Panc1 (cell line): ENCODE measurements around the gene TOP2A. TPM values are rescaled to one million over a fixed set of nuclear protein-coding genes. Genes with fewer than 3 reads are reported as not detected.

Experiments
- ATAC-seq: fragments of 200-7000 bp; cut with Tn5 transposase; 2 replicates; pipeline ENCODE4 v1.9.1; 2020; ENCODE audit warnings: mild to moderate bottlenecking, moderate library complexity
- BruUV-seq: library from RNA; stranded (reverse); fragments of 400-500 nt; replicated peaks from 2 replicates; lab custom pipeline; 2021; lab: Mats Ljungman, UMichigan
- CTCF ChIA-PET: fragments of 300-600 bp; sonication (Branson Sonifier 250); formaldehyde crosslinking; loops from one replicate; lab custom pipeline; 2022; ENCODE audit warnings: antibody characterized with exemption; lab: Charles Lee
- POLR2A ChIA-PET: fragments of 300-600 bp; sonication (Branson Sonifier 250); formaldehyde crosslinking; loops from one replicate; lab custom pipeline; 2022; ENCODE audit warnings: antibody characterized with exemption; lab: Charles Lee
- DNase-seq: peaks from one replicate; pipeline ENCODE4 v3.0.0-alpha.2; 2010; ENCODE audit warnings: low read depth, low spot score
- H3K27ac ChIP-seq: 2 replicates; pipeline ENCODE4 v1.5.1; 2011; ENCODE audit warnings: mild to moderate bottlenecking, low read length, inconsistent platforms
- H3K27me3 ChIP-seq: fragments of 200-500 bp; sonication (Bioruptor generic); 2 replicates; pipeline ENCODE4 v1.6.0; 2014; ENCODE audit warnings: low read length, inconsistent platforms; ENCODE audit not compliant: control insufficient read depth, insufficient read depth
- H3K36me3 ChIP-seq: fragments of 200-500 bp; sonication (Bioruptor generic); 2 replicates; pipeline ENCODE4 v1.5.1; 2014; ENCODE audit warnings: inconsistent platforms, mild to moderate bottlenecking, low read length, moderate library complexity; ENCODE audit not compliant: control insufficient read depth, insufficient read depth
- H3K4me1 ChIP-seq: 2 replicates; pipeline ENCODE4 v1.5.1; 2011; ENCODE audit warnings: inconsistent platforms, mild to moderate bottlenecking, low read length, moderate library complexity; ENCODE audit not compliant: control insufficient read depth, insufficient read depth
- H3K4me3 ChIP-seq, 2 experiments: 2 replicates each; pipeline ENCODE4 v1.5.1; 2011 to 2012; ENCODE audit warnings: low read depth in 2 of 2, low read length in 2 of 2, mild to moderate bottlenecking in 2 of 2, inconsistent platforms in 1 of 2, moderate library complexity in 1 of 2
- H3K9me3 ChIP-seq: fragments of 200-500 bp; sonication (Bioruptor generic); 2 replicates; pipeline ENCODE4 v1.5.1; 2014; ENCODE audit warnings: low read depth, mild to moderate bottlenecking, inconsistent platforms, low read length, moderate library complexity; ENCODE audit not compliant: control insufficient read depth, insufficient read depth
- POLR2AphosphoS5 ChIP-seq: IDR thresholded peaks from 2 replicates; pipeline ENCODE4 v1.6.1; 2012; ENCODE audit warnings: mild to moderate bottlenecking, low read depth, low read length, moderate library complexity
- SIN3A ChIP-seq: IDR thresholded peaks from 2 replicates; pipeline ENCODE4 v1.6.1; 2012; ENCODE audit warnings: low read depth, mild to moderate bottlenecking, low read length, moderate library complexity, borderline replicate concordance; ENCODE audit not compliant: insufficient read depth
- TCF7L2 ChIP-seq: IDR thresholded peaks from 2 replicates; pipeline ENCODE4 v1.6.1; 2011; ENCODE audit warnings: mild to moderate bottlenecking, low read depth, low read length, inconsistent platforms
- in situ Hi-C: cut with HindIII; loops from 2 replicates; pipeline ENCODE4 v1.10.0; 2016; ENCODE audit warnings: low sequenced_read_pairs, low pct_unique_long_range_greater_than_20kb
- intact Hi-C: fragments of 100-400 bp; cut with micrococcal nuclease; formaldehyde crosslinking; loops from one replicate; pipeline ENCODE4 v1.10.0; 2022; ENCODE audit not compliant: unreplicated experiment
- total RNA-seq: library from RNA; stranded (reverse); gene quantifications from one replicate; pipeline ENCODE4 v1.2.1, GENCODE V29; 2021; ENCODE audit not compliant: unreplicated experiment
- TF ChIP-seq, protein P1 (sequence below), 2 experiments: IDR thresholded peaks; 2 replicates each; pipeline ENCODE4 v1.6.1; 2011 to 2012; ENCODE audit warnings: low read depth in 2 of 2, control low read depth in 1 of 2, low read length in 1 of 2, mild to moderate bottlenecking in 1 of 2, moderate library complexity in 1 of 2; ENCODE audit not compliant: insufficient read depth in 1 of 2
- TF ChIP-seq, protein P2 (sequence below): fragments of 450-650 bp; IDR thresholded peaks from 2 replicates; pipeline ENCODE4 v1.5.1; 2017; ENCODE audit warnings: mild to moderate bottlenecking

The TOP2A gene
- total RNA-seq, 1 experiment from 2014 or later, result 230 TPM

DNA sequence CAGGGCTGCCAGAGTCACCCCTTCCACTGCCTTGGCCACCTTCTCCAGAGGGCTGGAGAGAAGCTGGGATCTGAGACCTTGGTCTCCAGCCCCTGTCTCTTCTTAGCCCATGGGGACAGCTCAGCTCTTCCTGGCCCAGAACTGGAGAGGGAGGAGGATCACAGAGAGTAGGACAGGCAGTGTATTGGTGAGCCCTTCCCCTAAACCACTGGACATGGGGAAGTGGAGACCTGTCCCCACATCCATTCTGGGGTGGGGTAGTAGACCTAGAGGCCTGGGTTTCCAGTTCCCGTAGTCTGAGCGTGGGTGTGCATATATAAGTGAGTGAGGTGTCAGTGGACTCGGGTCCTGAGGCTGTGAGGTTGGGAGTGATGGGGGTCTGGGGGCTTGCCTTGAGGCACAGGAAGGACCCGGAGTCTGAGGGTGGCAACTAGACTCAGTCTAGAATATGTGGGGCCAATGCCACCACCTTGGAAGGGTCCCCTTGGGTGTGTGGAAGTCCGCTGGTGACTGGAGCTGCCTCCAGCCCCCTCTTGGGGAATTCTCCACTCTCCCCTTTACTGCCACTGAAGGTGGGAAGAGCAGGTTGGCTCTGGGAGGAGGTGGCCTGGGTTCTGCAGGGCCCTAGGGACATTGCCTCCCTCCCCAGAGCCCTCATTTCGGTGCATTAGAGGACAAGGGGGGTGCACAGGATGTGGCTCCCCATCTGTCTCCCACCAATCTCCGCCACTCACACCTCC is 73.1 kb downstream of the TOP2A start:
- BruUV-seq, result TSS peak; percentile 11
- POLR2A ChIA-PET, result no interaction called here

DNA sequence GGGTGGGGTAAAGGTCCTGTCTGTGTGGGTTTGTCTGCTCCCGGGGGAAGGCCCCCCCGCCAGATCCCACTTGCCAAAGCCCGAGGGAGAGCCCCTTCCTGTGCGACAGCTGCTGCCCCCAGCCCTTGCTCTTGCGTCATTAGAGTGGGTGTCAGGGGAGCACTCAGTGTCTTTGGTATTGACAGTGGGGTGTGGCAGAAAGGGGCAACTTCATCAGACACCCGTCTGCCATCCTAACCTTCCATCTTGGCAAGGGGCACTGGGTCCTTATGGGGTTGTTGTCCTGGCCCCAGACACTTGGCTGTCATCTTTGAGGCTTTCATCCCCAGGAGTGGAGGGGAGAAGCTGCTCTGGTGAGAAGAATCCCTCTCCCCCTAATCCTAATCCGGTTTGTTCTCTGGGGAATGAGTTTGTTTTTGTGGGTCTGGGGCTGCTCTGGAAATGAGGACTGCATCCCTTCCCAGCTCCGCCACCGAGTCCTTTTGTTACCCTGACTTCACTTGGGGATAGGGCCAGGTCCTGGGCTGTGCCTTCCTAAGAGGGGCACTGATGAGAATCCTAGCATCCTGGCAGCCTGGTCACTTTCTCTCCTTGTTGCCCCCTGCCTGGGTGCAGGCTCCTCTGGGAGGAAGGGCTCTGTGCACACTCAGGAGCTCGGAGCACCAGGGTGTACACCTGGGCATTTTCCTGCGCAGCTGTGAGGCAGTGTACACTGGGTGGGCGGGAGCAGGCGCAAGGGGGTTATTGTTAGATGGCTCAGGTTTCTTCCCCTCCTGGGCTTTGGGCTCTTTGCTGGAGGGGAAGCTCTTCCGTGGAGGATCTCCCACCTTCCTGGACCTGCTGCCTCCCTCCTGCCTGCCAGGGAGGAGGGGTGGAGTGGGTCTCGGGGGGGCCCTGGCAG is 74.2 kb downstream of the TOP2A start:
- no peak for ATAC-seq
- Histone ChIP-seq H3K27ac (peak overlapping the region; percentile 80), H3K36me3 (0 out of 2 replicates have a peak, but pooled peaks cover 2% of the 10 kb centered on the region), H3K27me3 (no peaks in the 10 kb centered on the region), H3K4me1 (peaks cover 81% of the 10 kb centered on the region), H3K9me3 (no peaks in the 10 kb centered on the region), H3K4me3 (peak overlapping the region; percentile 59 to 75)
- ChIA-PET CTCF (no interaction called here), POLR2A (interaction anchor here (0.6 kb wide), 2 partner anchors 55 to 144 kb away, joined by 3 read pairs; no protein-coding TSS in a partner anchor)
- in situ Hi-C loops (no loop called here), intact Hi-C loops (no loop called here)
- no peak for DNase-seq
- BruUV-seq, result no TSS peak
- TF ChIP-seq POLR2AphosphoS5 (no peak), TCF7L2 (no peak), SIN3A (no peak)
- TF ChIP-seq, protein P1, sequence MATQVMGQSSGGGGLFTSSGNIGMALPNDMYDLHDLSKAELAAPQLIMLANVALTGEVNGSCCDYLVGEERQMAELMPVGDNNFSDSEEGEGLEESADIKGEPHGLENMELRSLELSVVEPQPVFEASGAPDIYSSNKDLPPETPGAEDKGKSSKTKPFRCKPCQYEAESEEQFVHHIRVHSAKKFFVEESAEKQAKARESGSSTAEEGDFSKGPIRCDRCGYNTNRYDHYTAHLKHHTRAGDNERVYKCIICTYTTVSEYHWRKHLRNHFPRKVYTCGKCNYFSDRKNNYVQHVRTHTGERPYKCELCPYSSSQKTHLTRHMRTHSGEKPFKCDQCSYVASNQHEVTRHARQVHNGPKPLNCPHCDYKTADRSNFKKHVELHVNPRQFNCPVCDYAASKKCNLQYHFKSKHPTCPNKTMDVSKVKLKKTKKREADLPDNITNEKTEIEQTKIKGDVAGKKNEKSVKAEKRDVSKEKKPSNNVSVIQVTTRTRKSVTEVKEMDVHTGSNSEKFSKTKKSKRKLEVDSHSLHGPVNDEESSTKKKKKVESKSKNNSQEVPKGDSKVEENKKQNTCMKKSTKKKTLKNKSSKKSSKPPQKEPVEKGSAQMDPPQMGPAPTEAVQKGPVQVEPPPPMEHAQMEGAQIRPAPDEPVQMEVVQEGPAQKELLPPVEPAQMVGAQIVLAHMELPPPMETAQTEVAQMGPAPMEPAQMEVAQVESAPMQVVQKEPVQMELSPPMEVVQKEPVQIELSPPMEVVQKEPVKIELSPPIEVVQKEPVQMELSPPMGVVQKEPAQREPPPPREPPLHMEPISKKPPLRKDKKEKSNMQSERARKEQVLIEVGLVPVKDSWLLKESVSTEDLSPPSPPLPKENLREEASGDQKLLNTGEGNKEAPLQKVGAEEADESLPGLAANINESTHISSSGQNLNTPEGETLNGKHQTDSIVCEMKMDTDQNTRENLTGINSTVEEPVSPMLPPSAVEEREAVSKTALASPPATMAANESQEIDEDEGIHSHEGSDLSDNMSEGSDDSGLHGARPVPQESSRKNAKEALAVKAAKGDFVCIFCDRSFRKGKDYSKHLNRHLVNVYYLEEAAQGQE (IDR thresholded peaks at IDR 0.05; ENCODE audit: insufficient read depth in 1 of 2, low read depth in 2 of 2, low read length in 1 of 2), result no peak
- TF ChIP-seq, protein P2, sequence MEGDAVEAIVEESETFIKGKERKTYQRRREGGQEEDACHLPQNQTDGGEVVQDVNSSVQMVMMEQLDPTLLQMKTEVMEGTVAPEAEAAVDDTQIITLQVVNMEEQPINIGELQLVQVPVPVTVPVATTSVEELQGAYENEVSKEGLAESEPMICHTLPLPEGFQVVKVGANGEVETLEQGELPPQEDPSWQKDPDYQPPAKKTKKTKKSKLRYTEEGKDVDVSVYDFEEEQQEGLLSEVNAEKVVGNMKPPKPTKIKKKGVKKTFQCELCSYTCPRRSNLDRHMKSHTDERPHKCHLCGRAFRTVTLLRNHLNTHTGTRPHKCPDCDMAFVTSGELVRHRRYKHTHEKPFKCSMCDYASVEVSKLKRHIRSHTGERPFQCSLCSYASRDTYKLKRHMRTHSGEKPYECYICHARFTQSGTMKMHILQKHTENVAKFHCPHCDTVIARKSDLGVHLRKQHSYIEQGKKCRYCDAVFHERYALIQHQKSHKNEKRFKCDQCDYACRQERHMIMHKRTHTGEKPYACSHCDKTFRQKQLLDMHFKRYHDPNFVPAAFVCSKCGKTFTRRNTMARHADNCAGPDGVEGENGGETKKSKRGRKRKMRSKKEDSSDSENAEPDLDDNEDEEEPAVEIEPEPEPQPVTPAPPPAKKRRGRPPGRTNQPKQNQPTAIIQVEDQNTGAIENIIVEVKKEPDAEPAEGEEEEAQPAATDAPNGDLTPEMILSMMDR, result no peak

More for the DNA sequence above, 73.1 kb downstream of the TOP2A start:
- no peaks in the 10 kb centered on the region for H3K9me3 ChIP-seq
- H3K4me1 ChIP-seq, result peaks cover 84% of the 10 kb centered on the region
- peak; percentile 1 for ATAC-seq
- CTCF ChIA-PET, result no interaction called here
- no peak for DNase-seq
- intact Hi-C loops (no loop called here), in situ Hi-C loops (no loop called here)
- peak overlapping the region; percentile 42 to 75 for H3K4me3 ChIP-seq
- H3K27me3 ChIP-seq, result no peaks in the 10 kb centered on the region
- peak overlapping the region; percentile 80 for H3K27ac ChIP-seq
- 0 out of 2 replicates have a peak, but pooled peaks cover 5% of the 10 kb centered on the region for H3K36me3 ChIP-seq
- TF ChIP-seq POLR2AphosphoS5, result no peak
- TF ChIP-seq SIN3A, result no peak
- no peak for TF ChIP-seq TCF7L2
- TF ChIP-seq, protein P2, result no peak
- TF ChIP-seq, protein P1 (IDR thresholded peaks at IDR 0.05; ENCODE audit: insufficient read depth in 1 of 2, low read depth in 2 of 2, low read length in 1 of 2), result no peak
